Activated T-cell treated with anti-CD3 and anti-CD28 coated beads, Interleukin-2, amount 50 U/mL, for 24 hours (primary cell): ENCODE results near the gene TNXB.
"Not testable (repeated sequence)": the region's sequence is repeated elsewhere in the genome, so short reads cannot be mapped to it uniquely, and the experiment has no call there.

ENCODE experiments used
- DNase-seq: peaks from one replicate; pipeline ENCODE4 v3.0.0-alpha.2; 2020
- H3K27ac Mint-ChIP-seq: 2 replicates; pipeline ENCODE4 v1.8.0; 2020; ENCODE audit warnings: mild to moderate bottlenecking, mixed read lengths
- H3K27me3 Mint-ChIP-seq: 2 replicates; pipeline ENCODE4 v1.8.0; 2020; ENCODE audit warnings: mixed read lengths
- H3K36me3 Mint-ChIP-seq: 2 replicates; pipeline ENCODE4 v1.8.0; 2020; ENCODE audit warnings: low read depth, mixed read lengths
- H3K4me1 Mint-ChIP-seq: 2 replicates; pipeline ENCODE4 v1.8.0; 2020; ENCODE audit warnings: low read depth, mixed read lengths
- H3K4me3 Mint-ChIP-seq: 2 replicates; pipeline ENCODE4 v1.8.0; 2020; ENCODE audit warnings: mild to moderate bottlenecking, moderate library complexity, mixed read lengths
- H3K9me3 Mint-ChIP-seq: 2 replicates; pipeline ENCODE4 v1.8.0; 2020; ENCODE audit warnings: mixed read lengths

The TNXB gene

DNA sequence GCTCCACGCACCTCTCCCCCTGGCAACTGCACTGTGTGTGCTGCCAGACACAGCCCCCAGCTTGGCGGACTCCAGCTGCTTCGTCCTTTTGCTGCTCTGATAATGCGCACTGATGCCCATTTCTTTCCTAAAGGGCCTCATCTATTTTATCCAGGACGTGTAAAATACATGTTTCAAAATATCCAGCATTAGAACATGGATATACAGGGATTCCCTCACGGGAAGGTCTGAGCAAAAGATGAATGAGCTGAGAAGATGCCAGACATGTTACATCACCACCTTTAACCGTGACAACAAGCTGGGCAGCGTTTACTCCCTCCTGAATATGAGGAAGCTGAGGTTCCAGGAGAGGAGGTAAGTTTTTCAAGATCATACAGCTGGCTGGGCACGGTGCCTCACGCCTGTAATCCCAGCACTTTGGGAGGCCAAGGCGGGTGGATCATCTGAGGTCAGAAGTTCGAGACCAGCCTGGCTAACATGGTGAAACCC lies 32.8 kb downstream of the TNXB start:
- no peaks in the 10 kb centered on the region for H3K4me1 Mint-ChIP-seq
- no peak for DNase-seq
- H3K36me3 Mint-ChIP-seq, result no peaks in the 10 kb centered on the region
- H3K9me3 Mint-ChIP-seq, result no peaks in the 10 kb centered on the region
- H3K27ac Mint-ChIP-seq, result no peak overlapping the region
- H3K27me3 Mint-ChIP-seq, result no peaks in the 10 kb centered on the region
- H3K4me3 Mint-ChIP-seq, result no peak overlapping the region

GRCh38 chr6:32075781-32076180 lies 33.4 kb downstream of the TNXB start:
- Mint-ChIP-seq H3K9me3 (no peaks in the 10 kb centered on the region), H3K36me3 (no peaks in the 10 kb centered on the region), H3K27me3 (no peaks in the 10 kb centered on the region), H3K4me3 (no peak overlapping the region), H3K27ac (no peak overlapping the region), H3K4me1 (no peaks in the 10 kb centered on the region)
- no peak for DNase-seq

- Mint-ChIP-seq H3K27ac (no peak overlapping the region), H3K27me3 (no peaks in the 10 kb centered on the region), H3K36me3 (no peaks in the 10 kb centered on the region), H3K4me3 (no peak overlapping the region), H3K4me1 (no peaks in the 10 kb centered on the region), H3K9me3 (no peaks in the 10 kb centered on the region)
- no peak for DNase-seq
Observed at GRCh38 chr6:32074996-32075532, 34.1 kb downstream of the TNXB start.

GRCh38 chr6:32073613-32074012 lies 35.5 kb downstream of the TNXB start:
- no peaks in the 10 kb centered on the region for H3K9me3 Mint-ChIP-seq
- H3K27me3 Mint-ChIP-seq, result no peaks in the 10 kb centered on the region
- H3K36me3 Mint-ChIP-seq, result no peaks in the 10 kb centered on the region
- H3K4me1 Mint-ChIP-seq, result no peaks in the 10 kb centered on the region
- DNase-seq, result no peak
- H3K27ac Mint-ChIP-seq, result no peak overlapping the region
- no peak overlapping the region for H3K4me3 Mint-ChIP-seq

DNA sequence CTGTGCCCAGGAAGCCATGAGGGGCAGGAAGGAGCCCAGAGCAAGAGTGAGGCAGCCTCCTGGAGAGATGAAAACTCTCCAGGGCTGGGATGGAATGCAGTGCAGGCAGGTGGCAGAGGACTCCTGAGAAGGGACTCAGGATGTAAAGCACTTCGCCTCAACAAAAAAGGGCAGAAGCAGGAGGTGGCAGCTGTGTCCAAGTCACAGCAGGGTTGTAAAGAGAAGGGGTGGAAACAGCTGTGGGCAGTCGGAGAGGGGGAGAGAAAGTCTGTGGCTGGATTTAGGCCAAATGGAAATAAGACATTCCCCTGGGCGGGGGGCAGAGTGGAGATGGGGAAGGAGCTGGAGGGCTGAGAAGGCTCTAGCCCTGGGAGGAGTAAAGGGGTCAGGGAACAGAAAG lies 36.0 kb downstream of the TNXB start:
- H3K36me3 Mint-ChIP-seq, result no peaks in the 10 kb centered on the region
- DNase-seq, result no peak
- H3K4me3 Mint-ChIP-seq, result no peak overlapping the region
- H3K27me3 Mint-ChIP-seq, result no peaks in the 10 kb centered on the region
- no peak overlapping the region for H3K27ac Mint-ChIP-seq
- no peaks in the 10 kb centered on the region for H3K9me3 Mint-ChIP-seq
- no peaks in the 10 kb centered on the region for H3K4me1 Mint-ChIP-seq

GRCh38 chr6:32070814-32071543 lies 38.2 kb downstream of the TNXB start:
- Mint-ChIP-seq H3K4me3 (no peak overlapping the region), H3K27me3 (no peaks in the 10 kb centered on the region), H3K36me3 (no peaks in the 10 kb centered on the region), H3K4me1 (no peaks in the 10 kb centered on the region), H3K27ac (no peak overlapping the region), H3K9me3 (no peaks in the 10 kb centered on the region)
- no peak for DNase-seq

DNA sequence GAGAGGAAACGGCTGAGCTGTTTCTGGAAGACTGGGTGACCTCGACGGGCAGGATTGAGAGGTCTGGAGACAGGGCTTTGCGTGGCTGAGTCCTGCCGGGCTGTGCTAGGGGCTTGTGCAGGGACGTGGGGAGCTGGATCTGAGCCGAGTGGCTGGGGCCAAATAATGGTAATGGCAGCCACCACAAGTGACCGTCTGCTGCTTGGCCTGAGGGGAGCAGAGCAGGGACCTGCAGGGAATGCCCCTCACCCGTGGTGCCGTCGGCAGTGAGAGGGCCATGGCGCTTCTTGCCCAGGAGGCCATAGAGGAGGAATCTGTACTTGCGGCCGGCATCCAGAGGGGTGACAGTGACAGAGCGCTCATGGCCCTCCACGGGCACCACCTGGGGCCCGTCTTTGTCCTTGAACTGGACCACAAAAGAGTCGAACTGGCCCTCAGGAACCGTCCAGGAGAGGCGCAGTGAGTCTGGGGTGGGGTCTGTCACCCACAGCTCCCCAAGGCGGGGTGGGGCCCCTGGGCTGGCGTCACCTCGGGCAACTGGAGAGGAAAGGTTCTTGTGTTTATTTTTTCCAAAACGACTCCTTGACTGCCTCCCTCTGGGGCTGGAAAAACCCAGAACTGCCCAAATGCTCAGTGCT lies 39.1 kb downstream of the TNXB start:
- no peaks in the 10 kb centered on the region for H3K27me3 Mint-ChIP-seq
- H3K4me1 Mint-ChIP-seq, result no peaks in the 10 kb centered on the region
- H3K27ac Mint-ChIP-seq, result no peak overlapping the region
- H3K4me3 Mint-ChIP-seq, result no peak overlapping the region
- no peaks in the 10 kb centered on the region for H3K9me3 Mint-ChIP-seq
- DNase-seq, result no peak
- no peaks in the 10 kb centered on the region for H3K36me3 Mint-ChIP-seq

GRCh38 chr6:32069460-32069859 lies 39.7 kb downstream of the TNXB start:
- no peak for DNase-seq
- no peaks in the 10 kb centered on the region for H3K9me3 Mint-ChIP-seq
- H3K36me3 Mint-ChIP-seq, result no peaks in the 10 kb centered on the region
- H3K27me3 Mint-ChIP-seq, result no peaks in the 10 kb centered on the region
- H3K4me3 Mint-ChIP-seq, result no peak overlapping the region
- no peaks in the 10 kb centered on the region for H3K4me1 Mint-ChIP-seq
- no peak overlapping the region for H3K27ac Mint-ChIP-seq

GRCh38 chr6:32068867-32069266 lies 40.3 kb downstream of the TNXB start:
- no peaks in the 10 kb centered on the region for H3K27me3 Mint-ChIP-seq
- H3K36me3 Mint-ChIP-seq, result no peaks in the 10 kb centered on the region
- no peak overlapping the region for H3K27ac Mint-ChIP-seq
- no peaks in the 10 kb centered on the region for H3K9me3 Mint-ChIP-seq
- no peaks in the 10 kb centered on the region for H3K4me1 Mint-ChIP-seq
- H3K4me3 Mint-ChIP-seq, result no peak overlapping the region
- DNase-seq, result no peak

- not testable (repeated sequence) for H3K27ac Mint-ChIP-seq, H3K36me3 Mint-ChIP-seq, H3K27me3 Mint-ChIP-seq, H3K9me3 Mint-ChIP-seq, H3K4me3 Mint-ChIP-seq, H3K4me1 Mint-ChIP-seq, DNase-seq
Observed at GRCh38 chr6:32068315-32068714, 40.8 kb downstream of the TNXB start.

DNA sequence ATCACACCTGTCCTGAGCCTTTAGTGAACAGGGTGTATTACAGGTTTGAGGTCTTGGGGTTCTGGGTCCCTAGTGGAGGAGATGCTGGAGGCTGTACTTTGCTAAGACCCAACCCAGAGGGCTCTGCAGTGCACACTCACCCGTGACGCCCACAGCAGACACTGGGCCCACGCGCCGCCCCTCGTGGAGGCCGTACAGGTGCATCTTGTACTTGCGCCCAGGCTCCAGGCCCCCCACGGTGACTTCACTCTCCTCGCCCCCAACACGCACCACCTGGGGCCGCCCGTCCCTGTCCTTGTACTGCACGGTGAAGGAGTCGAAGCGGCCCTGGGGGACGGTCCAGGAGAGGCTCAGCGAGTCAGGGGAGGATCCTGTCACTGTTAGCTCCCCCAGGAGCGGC lies 41.6 kb downstream of the TNXB start:
- H3K27ac Mint-ChIP-seq, H3K4me3 Mint-ChIP-seq, H3K9me3 Mint-ChIP-seq, H3K27me3 Mint-ChIP-seq, DNase-seq, H3K36me3 Mint-ChIP-seq, H3K4me1 Mint-ChIP-seq: not testable (repeated sequence)

DNA sequence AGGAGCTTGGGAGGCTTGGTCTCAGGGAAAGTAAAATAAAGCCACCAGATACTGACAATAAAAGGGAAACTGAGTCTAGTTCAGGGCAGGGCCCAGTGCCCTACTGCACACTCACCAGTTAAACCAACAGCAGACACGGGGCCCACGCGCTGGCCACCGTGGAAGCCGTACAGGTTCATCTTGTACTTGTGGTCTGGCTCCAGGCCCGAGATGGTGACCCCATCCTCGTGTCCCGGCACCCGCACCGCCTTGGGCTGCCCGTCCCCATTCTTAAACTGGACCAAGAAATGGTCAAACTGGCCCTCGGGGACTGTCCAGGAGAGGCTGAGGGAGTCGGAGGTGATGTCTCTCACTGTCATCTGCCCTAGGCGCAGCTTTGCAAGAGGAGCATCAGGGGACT lies 44.4 kb downstream of the TNXB start:
- no peaks in the 10 kb centered on the region for H3K27me3 Mint-ChIP-seq
- H3K9me3 Mint-ChIP-seq, result no peaks in the 10 kb centered on the region
- no peaks in the 10 kb centered on the region for H3K4me1 Mint-ChIP-seq
- no peak overlapping the region for H3K4me3 Mint-ChIP-seq
- no peak for DNase-seq
- H3K36me3 Mint-ChIP-seq, result no peaks in the 10 kb centered on the region
- H3K27ac Mint-ChIP-seq, result no peak overlapping the region

- DNase-seq, result no peak
- Mint-ChIP-seq H3K4me3 (no peak overlapping the region), H3K4me1 (no peaks in the 10 kb centered on the region), H3K36me3 (no peaks in the 10 kb centered on the region), H3K9me3 (no peaks in the 10 kb centered on the region), H3K27me3 (no peaks in the 10 kb centered on the region), H3K27ac (no peak overlapping the region)
Observed at GRCh38 chr6:32060966-32061655, 48.0 kb downstream of the TNXB start.

- Mint-ChIP-seq H3K27me3 (no peaks in the 10 kb centered on the region), H3K4me3 (no peak overlapping the region), H3K27ac (no peak overlapping the region), H3K9me3 (no peaks in the 10 kb centered on the region), H3K4me1 (no peaks in the 10 kb centered on the region), H3K36me3 (no peaks in the 10 kb centered on the region)
- no peak for DNase-seq
Observed at GRCh38 chr6:32058511-32058963, 50.6 kb downstream of the TNXB start.

DNA sequence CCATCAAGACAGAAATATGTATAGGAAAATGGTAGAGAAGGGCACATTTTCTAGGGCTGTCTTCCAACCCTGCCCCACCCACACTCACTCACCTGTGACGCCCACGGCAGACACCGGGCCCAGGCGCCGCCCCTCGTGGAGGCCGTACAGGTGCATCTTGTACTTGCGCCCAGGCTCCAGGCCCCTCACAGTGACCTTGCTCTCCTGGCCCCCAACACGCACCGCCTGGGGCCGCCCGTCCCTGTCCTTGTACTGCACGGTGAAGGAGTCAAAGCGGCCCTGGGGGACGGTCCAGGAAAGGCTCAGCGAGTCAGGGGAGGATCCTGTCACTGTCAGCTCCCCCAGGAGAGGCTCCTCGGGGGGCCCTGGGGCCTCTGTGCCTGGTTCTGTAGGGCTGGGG lies 51.2 kb downstream of the TNXB start:
- DNase-seq, result no peak
- Mint-ChIP-seq H3K27ac (no peak overlapping the region), H3K9me3 (no peaks in the 10 kb centered on the region)

More for the DNA sequence above, 51.2 kb downstream of the TNXB start:
- Mint-ChIP-seq H3K4me1 (no peaks in the 10 kb centered on the region), H3K4me3 (no peak overlapping the region), H3K36me3 (no peaks in the 10 kb centered on the region), H3K27me3 (no peaks in the 10 kb centered on the region)
